Fibroblast of upper back skin (primary cell): ENCODE results near the gene RNF10.
"Not testable (repeated sequence)": the region's sequence is repeated elsewhere in the genome, so short reads cannot be mapped to it uniquely, and the experiment has no call there.

ENCODE experiments used
- DNase-seq: peaks from one replicate; pipeline ENCODE4 v3.0.0-alpha.2; 2013

Gene RNF10

GRCh38 chr12:120529641-120530417 lies 4.3 kb upstream of the RNF10 start:
- peak; percentile 59 for DNase-seq

- not testable (repeated sequence) for DNase-seq
These were observed 3.8 kb upstream of the RNF10 start for GRCh38 chr12:120530418-120530761.

GRCh38 chr12:120532701-120533238 lies 1.4 kb upstream of the RNF10 start:
- DNase-seq = no peak

GRCh38 chr12:120534703-120535655 lies 823 bp downstream of the RNF10 start:
- DNase-seq = peak; percentile 75

DNA sequence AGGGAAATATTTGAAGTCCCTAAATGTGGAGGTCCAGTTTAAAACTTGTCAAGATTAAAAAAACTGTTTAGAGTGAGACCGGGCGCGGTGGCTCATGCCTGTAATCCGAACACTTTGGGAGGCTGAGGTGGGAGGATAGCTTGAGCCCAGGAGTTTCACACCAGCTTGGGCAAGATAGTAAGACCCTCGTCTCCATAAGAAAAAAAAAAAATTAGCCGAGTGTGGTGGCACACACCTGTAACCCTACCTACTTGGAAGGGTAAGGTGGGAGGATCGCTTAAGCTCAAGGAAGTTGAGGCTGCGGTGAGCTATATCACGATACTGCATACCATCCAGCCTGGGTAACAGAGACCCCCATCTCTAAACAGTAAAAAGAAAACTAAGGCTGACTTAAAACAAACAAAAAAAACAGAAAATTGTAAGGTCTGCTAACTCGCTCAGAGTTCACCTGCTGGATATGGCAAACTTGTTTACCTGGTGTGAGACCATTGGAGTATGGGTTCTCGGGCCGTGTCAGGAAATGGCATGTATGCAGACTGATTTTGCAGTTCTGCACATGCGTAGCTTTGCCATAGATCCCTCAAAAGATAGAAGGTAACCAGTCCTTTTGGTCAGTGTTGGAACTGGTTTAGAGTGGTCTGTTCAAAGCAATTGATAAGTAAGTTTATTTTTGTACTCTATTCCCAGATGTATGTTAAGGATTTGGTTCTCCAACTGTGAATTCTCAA lies 2.1 kb downstream of the RNF10 start:
- DNase-seq = no peak

GRCh38 chr12:120537856-120538220 lies 3.7 kb downstream of the RNF10 start:
- DNase-seq = no peak

DNA sequence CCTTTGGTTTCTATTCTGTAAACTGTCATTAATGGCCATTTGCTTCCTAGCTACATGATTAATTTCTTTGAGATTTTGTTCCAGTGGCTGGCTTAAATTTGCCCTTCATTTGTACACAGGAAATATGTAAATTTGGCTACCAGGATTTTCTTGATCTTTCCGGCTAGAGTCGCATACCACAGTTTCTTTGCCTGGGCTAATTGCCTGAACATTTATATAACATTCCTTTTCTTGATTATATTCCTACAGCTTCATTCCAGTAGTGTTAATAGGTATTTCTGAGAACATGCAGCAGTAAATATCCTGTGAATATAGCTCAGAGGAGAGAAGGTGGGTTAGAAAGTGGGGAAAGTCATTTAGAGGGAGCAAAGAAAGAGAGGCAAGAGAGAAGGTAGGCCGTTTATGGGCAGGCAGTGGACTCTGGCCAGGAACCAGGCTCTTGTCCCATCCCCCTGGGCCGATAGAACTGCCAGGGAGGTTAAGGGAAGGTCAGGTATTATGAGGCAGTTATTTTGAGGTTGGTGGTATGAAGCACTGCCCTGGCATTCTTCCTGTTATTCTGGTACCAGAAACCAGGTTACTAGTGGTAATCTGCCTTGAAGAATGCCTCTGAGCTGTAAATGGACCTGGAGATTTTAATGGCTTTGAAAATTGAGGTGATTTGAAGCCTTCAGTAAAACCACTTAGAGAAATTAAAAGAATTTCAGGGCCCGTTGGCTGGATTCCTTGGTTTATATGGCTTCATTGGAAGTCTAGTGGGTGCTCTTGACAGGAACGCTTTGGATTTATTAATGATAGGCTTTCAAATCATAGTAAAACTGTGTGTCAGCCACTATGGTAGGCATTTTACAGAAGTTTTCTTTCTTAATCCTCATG lies 4.4 kb downstream of the RNF10 start:
- peak; percentile 53 for DNase-seq

- DNase-seq = peak; percentile 29
These were observed 5.1 kb downstream of the RNF10 start for GRCh38 chr12:120539303-120539702.

DNA sequence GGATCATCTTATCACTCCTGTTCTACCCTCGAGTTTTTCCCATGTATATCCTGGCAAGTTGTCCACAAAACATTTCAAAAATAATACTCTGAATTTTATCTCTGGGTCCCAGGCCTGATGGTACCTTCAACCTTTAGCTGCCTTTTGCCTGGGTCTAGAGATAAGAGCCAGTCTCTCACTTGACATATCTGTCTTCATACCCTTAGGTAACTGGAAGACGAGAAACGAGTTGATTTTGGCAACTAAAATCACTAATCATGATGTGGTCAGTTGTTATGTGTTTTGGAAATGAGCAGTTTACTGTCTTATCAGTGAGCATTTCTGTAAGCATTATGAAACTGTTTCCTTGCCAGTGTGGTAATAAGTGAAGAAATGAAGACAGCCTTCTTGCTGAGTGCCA lies 6.3 kb downstream of the RNF10 start:
- no peak for DNase-seq

DNA sequence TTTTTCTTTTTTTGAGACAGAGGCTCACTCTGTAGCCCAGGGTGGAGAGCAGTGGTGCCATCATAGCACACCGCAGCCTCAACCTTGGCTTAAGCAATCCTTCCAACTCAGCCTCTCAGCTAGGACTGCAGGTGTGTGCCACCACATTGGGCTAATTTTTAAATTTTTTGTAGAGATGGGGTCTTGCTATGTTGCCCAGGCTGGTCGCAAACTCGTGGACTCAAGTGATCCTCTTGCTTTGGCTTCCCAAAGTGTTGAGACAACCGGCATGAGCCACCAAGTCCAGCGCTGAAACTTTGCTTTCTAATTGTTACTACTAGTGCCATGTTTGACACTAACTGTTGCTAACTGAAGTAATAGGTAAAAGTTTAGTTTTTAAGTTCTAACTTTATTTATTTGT lies 8.0 kb downstream of the RNF10 start:
- no peak for DNase-seq

GRCh38 chr12:120544691-120545090 lies 10.5 kb downstream of the RNF10 start:
- DNase-seq = no peak

DNA sequence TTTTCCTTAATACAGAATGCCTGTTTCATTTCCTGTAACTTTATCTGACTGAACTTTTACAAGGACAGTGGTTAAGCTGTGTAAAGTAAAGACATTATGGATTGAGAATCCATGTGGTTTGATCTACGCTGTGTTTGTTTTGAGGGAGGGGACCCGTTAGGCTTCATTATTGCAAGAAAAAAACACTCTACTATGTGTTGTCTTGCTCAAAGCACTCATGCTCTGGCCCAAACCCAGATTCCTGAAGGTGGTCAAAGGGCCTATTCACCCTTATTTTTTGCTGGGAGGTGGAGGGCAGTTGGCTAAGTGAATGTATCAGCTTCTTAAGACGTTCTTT lies 11.9 kb downstream of the RNF10 start:
- no peak for DNase-seq

DNA sequence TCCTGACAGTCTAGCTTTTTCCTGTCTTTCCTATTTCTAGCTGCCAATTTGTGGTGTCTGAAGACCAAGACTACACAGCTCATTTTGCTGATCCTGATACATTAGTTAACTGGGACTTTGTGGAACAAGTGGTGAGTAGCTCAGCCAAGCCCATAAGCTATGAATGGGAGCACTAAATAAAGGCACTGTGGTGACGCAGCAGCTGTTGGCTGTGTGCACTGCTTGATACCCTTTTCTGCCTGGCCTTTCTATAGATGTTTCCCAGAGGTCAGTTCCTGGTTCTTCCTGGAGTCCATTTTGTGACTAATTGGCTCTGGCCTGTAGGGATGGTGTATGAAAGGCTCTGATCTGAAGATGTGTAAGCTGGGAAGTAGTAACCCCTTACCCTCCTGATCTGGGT lies 20.5 kb downstream of the RNF10 start:
- no peak for DNase-seq

GRCh38 chr12:120557589-120557988 lies 23.4 kb downstream of the RNF10 start:
- no peak for DNase-seq

- no peak for DNase-seq
These were observed 28.8 kb downstream of the RNF10 start for GRCh38 chr12:120562906-120563305.

- no peak for DNase-seq
These were observed 29.3 kb downstream of the RNF10 start for GRCh38 chr12:120563495-120563894.

DNA sequence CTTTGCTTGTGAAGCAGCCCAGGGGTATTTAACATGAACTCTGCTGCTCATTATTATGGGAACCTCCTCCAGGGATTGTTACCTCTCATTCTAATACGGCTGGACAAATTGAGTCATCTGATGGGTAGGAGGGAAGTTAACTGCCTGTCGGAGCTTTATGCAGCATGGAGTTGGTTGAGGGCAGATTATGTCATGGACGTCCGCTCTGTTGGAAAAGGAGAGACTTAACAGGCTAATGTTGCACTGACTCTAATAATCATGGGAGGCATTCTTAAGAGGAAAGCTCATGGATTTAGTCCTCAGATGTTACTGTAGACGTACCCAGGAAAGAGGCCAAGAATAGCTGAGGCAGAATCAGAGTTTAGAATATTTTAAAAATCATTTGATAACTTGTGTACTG lies 37.1 kb downstream of the RNF10 start:
- no peak for DNase-seq

DNA sequence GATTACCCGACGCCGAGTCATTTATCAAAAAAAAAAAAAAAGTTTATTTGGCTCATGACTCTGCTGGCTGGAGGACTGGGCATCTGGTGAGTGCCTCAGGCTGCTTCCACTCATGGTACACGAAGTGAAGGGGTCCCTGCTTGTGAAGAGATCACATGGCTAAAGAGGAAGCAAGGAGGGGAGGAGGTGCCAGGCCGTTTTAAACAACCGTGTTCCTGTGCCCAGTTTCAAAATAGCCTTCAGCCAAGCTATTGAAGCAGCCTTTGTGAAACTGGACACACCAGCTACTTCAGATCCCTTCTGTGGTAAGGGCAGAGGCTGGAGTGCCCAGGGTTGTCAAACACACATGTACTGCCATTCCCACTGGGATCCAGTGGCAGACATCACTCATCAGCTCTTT lies 39.4 kb downstream of the RNF10 start:
- DNase-seq = no peak

GRCh38 chr12:120574106-120574505 lies 40.0 kb downstream of the RNF10 start:
- no peak for DNase-seq

DNA sequence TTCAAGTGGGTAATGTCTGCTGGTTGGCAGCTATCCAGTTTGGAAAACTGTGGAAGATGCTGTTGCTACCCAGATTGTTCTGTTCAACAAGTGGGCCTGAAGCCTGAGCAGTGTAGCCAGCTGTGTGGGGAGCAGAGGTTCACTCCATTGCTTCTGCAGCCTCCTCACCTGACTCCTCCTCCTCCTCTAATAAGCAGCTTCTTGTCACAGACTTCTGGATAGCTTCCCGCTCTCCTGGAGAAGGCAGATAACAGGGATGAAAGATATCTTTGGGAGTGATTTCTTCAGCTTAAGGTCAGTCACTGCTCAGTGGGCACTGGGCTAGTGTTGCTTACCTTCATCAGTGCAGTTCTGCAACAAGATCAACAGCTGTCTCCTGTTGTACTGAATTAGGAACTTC lies 45.0 kb downstream of the RNF10 start:
- no peak for DNase-seq

DNA sequence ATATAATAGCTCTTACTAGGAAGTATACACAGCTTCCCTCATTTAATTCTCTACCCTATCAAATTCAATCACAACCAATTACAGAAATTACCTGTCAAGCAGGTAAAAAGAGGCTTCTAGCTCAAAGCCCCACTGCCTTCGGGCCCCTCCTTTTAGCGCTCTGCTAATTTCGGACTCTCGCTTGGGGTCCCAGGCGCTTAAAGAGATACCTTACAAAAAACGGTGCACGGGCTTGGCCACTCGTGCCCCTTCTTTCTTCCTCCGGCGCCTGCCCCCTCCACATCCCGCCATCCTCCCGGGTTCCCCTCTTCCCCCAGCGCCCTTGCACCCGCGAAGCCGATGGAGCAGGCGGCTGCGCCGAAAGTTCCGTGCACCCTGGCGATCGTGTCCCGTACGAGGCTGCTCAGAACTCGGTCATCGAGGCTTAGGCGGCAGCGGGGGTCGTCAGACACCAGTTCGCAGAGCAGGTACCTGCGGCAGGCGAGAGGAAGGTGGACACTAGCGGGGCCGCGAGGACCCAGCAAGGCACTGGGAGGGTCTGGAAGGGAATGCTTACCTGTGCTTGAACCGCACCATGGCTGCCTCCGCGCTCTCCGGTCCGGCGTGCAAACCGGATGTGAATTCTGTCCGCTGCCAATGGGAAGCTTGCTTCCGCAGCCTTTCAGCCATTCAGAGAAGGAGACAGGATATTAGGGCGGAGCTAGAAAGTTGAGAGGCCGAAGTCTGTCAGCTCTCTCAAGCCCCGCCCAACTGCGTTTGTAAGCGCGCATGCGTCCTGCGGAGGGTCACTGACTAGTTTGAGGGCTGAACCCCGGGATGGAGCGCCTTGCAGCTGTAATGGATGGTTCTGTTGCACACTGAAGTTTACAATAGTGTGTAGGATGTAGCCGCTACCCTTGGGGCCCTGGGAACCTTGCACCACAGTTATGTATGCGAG lies 46.9 kb downstream of the RNF10 start, which contains the start of gene POP5:
POP5 (minus strand) TSS at position 616 of the 937 bp plus-strand sequence; CDS start at position 576, 40 bp downstream.
- peak; percentile 98 for DNase-seq
